ENCODE measurements around the gene BCAS3.
A peak's percentile ranks its signal among the peaks of the same experiment; 100 is the strongest.

Gene BCAS3

DNA sequence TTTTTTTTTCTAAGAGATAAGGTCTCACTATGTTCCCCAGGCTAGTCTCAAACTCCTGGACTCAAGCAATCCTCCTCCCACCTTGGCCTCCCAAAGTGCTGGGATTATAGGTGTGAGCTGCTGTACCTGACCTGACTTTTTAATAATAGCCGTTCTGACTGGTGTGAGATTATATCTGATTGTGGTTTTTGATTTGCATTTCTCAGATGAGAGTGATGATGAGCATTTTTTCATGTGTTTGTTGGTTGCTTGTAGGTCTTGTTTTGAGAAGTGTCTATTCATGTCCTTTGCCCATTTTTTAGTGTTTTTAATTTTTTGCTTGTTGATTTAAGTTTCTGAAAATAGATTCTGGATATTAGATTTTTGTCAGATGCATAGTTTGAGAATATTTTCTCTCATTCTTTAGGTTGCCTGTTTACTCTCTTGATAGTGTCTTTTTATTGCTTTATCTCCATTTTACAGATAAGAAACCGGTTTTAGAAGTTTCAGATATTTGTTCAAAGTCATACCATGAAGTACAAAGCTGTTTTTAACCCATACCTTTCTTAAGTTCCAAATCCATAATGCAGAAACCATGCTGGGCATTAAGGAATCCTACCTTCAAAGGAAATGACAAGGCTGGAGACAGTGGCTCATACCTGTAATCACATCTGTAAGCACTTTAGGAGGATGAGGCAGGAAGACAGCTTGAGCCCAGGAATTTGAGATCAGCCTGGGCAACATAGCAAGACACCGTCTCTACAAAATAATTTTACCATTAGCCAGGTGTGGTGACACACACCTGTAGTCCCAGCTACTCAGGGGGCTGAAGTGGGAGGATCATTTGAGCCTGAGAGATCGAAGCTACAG is 553.5 kb downstream of the BCAS3 start:
- Histone ChIP-seq H4K8ac (ENCODE audit: low read depth, low read length) (no peak overlapping the region), H3K23ac (ENCODE audit: low read length) (no peak overlapping the region), H3K79me1 (ENCODE audit: low read length) (no peaks in the 10 kb centered on the region), H2BK120ac (ENCODE audit: low read depth, low read length) (no peak overlapping the region), H3K9ac (ENCODE audit: low read length) (no peak overlapping the region), H3K27ac (ENCODE audit: low read depth, low read length) (no peak overlapping the region), H2BK5ac (ENCODE audit: low read length) (no peak overlapping the region), H2AK5ac (ENCODE audit: low read length) (no peak overlapping the region), H3K4me3 (ENCODE audit: low read length) (no peak overlapping the region), H2BK15ac (replicated peaks; ENCODE audit: low read depth) (no peak overlapping the region), H4K5ac (ENCODE audit: low read length) (no peak overlapping the region), H3K4me2 (ENCODE audit: low read length) (no peak overlapping the region), H3K4ac (ENCODE audit: low read depth, low read length) (no peak overlapping the region), H3K36me3 (ENCODE audit: control insufficient read depth, insufficient read depth, low read length) (no peaks in the 10 kb centered on the region), H3K4me1 (ENCODE audit: control insufficient read depth, low read depth, low read length) (peaks cover 12% of the 10 kb centered on the region), H3K27me3 (ENCODE audit: insufficient read depth, low read length, poor library complexity) (no peaks in the 10 kb centered on the region), H3K18ac (ENCODE audit: low read length) (no peak overlapping the region), H3K79me2 (ENCODE audit: control insufficient read depth, insufficient read depth, low read length) (no peaks in the 10 kb centered on the region), H3K56ac (ENCODE audit: low read length) (no peak overlapping the region)
- no peak for DNase-seq
- no CpG with 5 or more reads among the region's 4 CpGs for WGBS (ENCODE audit: extremely low coverage, insufficient coverage, low lambda C conversion rate)

DNA sequence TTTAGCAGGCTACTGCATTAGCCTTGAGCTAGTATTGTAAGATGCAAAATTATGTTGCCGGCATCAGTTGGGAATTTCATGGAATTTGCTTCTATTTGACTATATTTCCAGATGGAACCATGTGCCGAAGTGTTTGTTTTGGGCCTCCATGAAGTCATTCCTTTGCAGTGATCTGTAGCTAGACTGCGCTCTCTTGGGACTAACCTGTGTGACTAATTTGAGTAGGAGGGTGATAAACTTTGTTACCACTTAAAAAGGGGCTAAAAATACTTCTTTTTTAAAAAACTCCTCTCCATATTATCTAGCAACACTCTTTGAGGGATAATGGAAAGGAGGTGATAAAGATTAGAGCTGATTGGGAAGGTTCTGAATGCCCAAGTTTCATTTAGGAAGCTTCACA is 555.2 kb downstream of the BCAS3 start:
- no peaks in the 10 kb centered on the region for H3K36me3 ChIP-seq (ENCODE audit: control insufficient read depth, insufficient read depth, low read length)
- no peak overlapping the region for H3K56ac ChIP-seq (ENCODE audit: low read length)
- H3K23ac ChIP-seq (ENCODE audit: low read length), result no peak overlapping the region
- peaks cover 12% of the 10 kb centered on the region for H3K4me1 ChIP-seq (ENCODE audit: control insufficient read depth, low read depth, low read length)
- no peak overlapping the region for H3K4me2 ChIP-seq (ENCODE audit: low read length)
- no peak overlapping the region for H2AK5ac ChIP-seq (ENCODE audit: low read length)
- H3K27me3 ChIP-seq (ENCODE audit: insufficient read depth, low read length, poor library complexity), result no peaks in the 10 kb centered on the region
- H3K4me3 ChIP-seq (ENCODE audit: low read length), result no peak overlapping the region
- no peak overlapping the region for H4K5ac ChIP-seq (ENCODE audit: low read length)
- no peak overlapping the region for H2BK5ac ChIP-seq (ENCODE audit: low read length)
- H3K18ac ChIP-seq (ENCODE audit: low read length), result no peak overlapping the region
- H3K79me2 ChIP-seq (ENCODE audit: control insufficient read depth, insufficient read depth, low read length), result no peaks in the 10 kb centered on the region
- H3K4ac ChIP-seq (ENCODE audit: low read depth, low read length), result no peak overlapping the region
- no peak overlapping the region for H2BK15ac ChIP-seq (replicated peaks; ENCODE audit: low read depth)
- H3K9ac ChIP-seq (ENCODE audit: low read length), result no peak overlapping the region
- no peak overlapping the region for H3K27ac ChIP-seq (ENCODE audit: low read depth, low read length)
- H3K79me1 ChIP-seq (ENCODE audit: low read length), result no peaks in the 10 kb centered on the region
- no CpG with 5 or more reads among the region's 3 CpGs for WGBS (ENCODE audit: extremely low coverage, insufficient coverage, low lambda C conversion rate)
- peak; percentile 65 for DNase-seq
- no peak overlapping the region for H2BK120ac ChIP-seq (ENCODE audit: low read depth, low read length)
- no peak overlapping the region for H4K8ac ChIP-seq (ENCODE audit: low read depth, low read length)

DNA sequence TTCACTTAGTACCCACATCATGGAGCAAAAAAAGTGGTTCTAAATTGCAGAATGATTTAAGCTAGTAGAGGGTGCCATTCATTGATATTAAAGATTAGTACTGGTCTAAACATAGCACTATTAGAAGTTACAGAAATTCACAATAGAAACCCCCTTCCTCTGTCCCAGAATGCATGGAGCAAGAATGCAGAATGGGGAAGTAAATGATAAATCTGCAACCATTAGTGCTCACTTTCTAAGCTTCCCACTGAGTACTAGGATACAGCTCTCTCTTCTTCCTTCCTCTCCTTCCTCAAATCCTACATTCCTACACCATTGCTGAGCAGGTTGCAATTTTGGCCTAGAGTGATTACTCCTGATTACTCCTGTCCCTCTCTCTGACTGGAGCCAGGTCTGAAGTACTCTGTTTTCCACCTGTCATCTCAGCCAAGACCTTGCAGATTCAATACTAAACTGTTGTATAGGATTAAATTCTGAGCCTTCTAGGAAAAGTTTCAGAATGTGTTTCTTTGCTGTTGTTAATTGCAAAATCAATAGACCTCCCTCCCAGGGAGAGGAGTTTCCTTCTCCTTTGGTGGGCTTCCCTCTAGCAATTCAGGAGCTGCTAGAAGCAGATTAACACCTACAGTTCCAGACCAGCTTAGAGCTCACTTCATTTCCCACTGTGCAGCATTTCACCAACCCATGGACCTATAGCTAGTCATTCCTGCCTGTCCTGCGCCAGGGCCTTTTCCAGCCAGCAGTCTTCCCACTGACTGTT is 556.5 kb downstream of the BCAS3 start:
- no peak overlapping the region for H3K4me3 ChIP-seq (ENCODE audit: low read length)
- H3K27me3 ChIP-seq (ENCODE audit: insufficient read depth, low read length, poor library complexity), result no peaks in the 10 kb centered on the region
- H2BK5ac ChIP-seq (ENCODE audit: low read length), result no peak overlapping the region
- no peak overlapping the region for H2AK5ac ChIP-seq (ENCODE audit: low read length)
- no peak overlapping the region for H2BK15ac ChIP-seq (replicated peaks; ENCODE audit: low read depth)
- H3K4me1 ChIP-seq (ENCODE audit: control insufficient read depth, low read depth, low read length), result peaks cover 12% of the 10 kb centered on the region
- no CpG with 5 or more reads among the region's 1 CpG for WGBS (ENCODE audit: extremely low coverage, insufficient coverage, low lambda C conversion rate)
- no peak overlapping the region for H4K5ac ChIP-seq (ENCODE audit: low read length)
- H3K36me3 ChIP-seq (ENCODE audit: control insufficient read depth, insufficient read depth, low read length), result no peaks in the 10 kb centered on the region
- H3K79me2 ChIP-seq (ENCODE audit: control insufficient read depth, insufficient read depth, low read length), result no peaks in the 10 kb centered on the region
- H3K4ac ChIP-seq (ENCODE audit: low read depth, low read length), result no peak overlapping the region
- no peak overlapping the region for H3K4me2 ChIP-seq (ENCODE audit: low read length)
- H4K8ac ChIP-seq (ENCODE audit: low read depth, low read length), result no peak overlapping the region
- H3K56ac ChIP-seq (ENCODE audit: low read length), result no peak overlapping the region
- peak; percentile 59 for DNase-seq
- no peak overlapping the region for H3K23ac ChIP-seq (ENCODE audit: low read length)
- H3K9ac ChIP-seq (ENCODE audit: low read length), result no peak overlapping the region
- no peak overlapping the region for H3K18ac ChIP-seq (ENCODE audit: low read length)
- H3K27ac ChIP-seq (ENCODE audit: low read depth, low read length), result no peak overlapping the region
- H2BK120ac ChIP-seq (ENCODE audit: low read depth, low read length), result no peak overlapping the region
- H3K79me1 ChIP-seq (ENCODE audit: low read length), result no peaks in the 10 kb centered on the region

DNA sequence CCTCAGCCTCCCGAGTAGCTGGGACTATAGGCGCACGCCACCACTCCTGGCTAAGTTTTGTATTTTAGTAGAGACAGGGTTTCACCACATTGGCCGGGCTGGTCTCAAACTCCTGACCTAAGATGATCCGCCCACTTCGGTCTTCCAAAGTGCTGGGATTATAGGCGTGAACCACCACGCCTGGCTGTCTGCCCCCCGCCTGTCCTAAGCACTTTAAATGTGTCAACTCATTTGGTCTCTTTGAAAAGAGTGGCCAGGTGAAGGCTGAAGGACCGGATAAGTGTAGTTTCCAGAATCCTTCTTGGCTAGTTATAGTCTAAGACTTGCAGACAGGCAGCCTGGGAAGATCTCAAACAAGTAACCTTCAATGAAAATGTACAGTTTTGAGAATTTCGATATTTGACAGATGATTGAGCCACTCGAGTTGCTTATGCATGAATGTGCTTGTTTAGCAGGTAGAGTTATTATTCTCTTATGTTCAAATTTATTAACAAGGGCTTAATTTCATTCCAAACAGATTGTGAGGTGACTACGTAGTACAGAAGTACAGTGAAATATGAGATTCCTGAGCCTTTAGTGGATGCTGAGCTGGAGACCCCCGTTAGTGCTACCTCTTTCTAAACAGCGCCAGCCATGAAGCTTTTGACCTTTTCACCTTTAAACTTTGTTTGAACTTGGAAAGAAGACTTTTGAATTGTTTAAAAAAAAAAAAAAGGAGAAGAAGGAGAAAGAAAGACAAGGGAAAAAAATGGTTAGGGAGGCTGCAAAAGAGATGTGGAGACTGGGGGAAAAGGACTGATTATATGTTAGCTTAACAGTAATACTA is 557.6 kb downstream of the BCAS3 start:
- H3K4me2 ChIP-seq (ENCODE audit: low read length), result no peak overlapping the region
- H2AK5ac ChIP-seq (ENCODE audit: low read length), result no peak overlapping the region
- H3K4me3 ChIP-seq (ENCODE audit: low read length), result no peak overlapping the region
- peaks cover 12% of the 10 kb centered on the region for H3K4me1 ChIP-seq (ENCODE audit: control insufficient read depth, low read depth, low read length)
- H3K18ac ChIP-seq (ENCODE audit: low read length), result no peak overlapping the region
- H3K27ac ChIP-seq (ENCODE audit: low read depth, low read length), result no peak overlapping the region
- no peak overlapping the region for H2BK120ac ChIP-seq (ENCODE audit: low read depth, low read length)
- no peak overlapping the region for H2BK15ac ChIP-seq (replicated peaks; ENCODE audit: low read depth)
- no peaks in the 10 kb centered on the region for H3K36me3 ChIP-seq (ENCODE audit: control insufficient read depth, insufficient read depth, low read length)
- H4K5ac ChIP-seq (ENCODE audit: low read length), result no peak overlapping the region
- no peak overlapping the region for H3K9ac ChIP-seq (ENCODE audit: low read length)
- H2BK5ac ChIP-seq (ENCODE audit: low read length), result no peak overlapping the region
- H4K8ac ChIP-seq (ENCODE audit: low read depth, low read length), result no peak overlapping the region
- H3K79me2 ChIP-seq (ENCODE audit: control insufficient read depth, insufficient read depth, low read length), result no peaks in the 10 kb centered on the region
- no peaks in the 10 kb centered on the region for H3K27me3 ChIP-seq (ENCODE audit: insufficient read depth, low read length, poor library complexity)
- WGBS (ENCODE audit: extremely low coverage, insufficient coverage, low lambda C conversion rate), result no CpG with 5 or more reads among the region's 15 CpGs
- H3K79me1 ChIP-seq (ENCODE audit: low read length), result no peaks in the 10 kb centered on the region
- no peak overlapping the region for H3K56ac ChIP-seq (ENCODE audit: low read length)
- no peak overlapping the region for H3K23ac ChIP-seq (ENCODE audit: low read length)
- DNase-seq, result peak; percentile 29
- H3K4ac ChIP-seq (ENCODE audit: low read depth, low read length), result no peak overlapping the region

DNA sequence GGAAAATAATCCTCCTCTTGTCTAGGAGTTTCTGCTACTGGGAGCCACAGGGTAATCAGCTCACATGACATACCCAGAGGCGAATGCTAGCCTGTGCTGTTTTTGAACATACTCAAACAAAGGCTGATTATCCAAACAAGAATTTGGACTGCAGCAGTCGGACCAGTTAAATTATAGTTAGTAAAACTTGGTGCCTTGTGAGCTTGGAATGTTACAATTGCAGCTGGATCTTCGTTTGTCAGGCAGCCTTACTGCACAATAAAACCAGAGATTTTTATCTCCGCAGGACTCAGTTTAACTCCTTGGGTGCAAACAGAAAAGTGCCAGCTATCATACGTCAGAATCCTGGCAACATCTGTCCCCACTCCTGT is 558.2 kb downstream of the BCAS3 start:
- Histone ChIP-seq H2BK15ac (replicated peaks; ENCODE audit: low read depth) (no peak overlapping the region), H2BK120ac (ENCODE audit: low read depth, low read length) (no peak overlapping the region), H3K4ac (ENCODE audit: low read depth, low read length) (no peak overlapping the region), H4K8ac (ENCODE audit: low read depth, low read length) (no peak overlapping the region), H2AK5ac (ENCODE audit: low read length) (no peak overlapping the region), H3K4me2 (ENCODE audit: low read length) (no peak overlapping the region), H3K36me3 (ENCODE audit: control insufficient read depth, insufficient read depth, low read length) (no peaks in the 10 kb centered on the region), H3K27ac (ENCODE audit: low read depth, low read length) (no peak overlapping the region), H3K18ac (ENCODE audit: low read length) (no peak overlapping the region), H3K56ac (ENCODE audit: low read length) (no peak overlapping the region), H3K79me1 (ENCODE audit: low read length) (no peaks in the 10 kb centered on the region), H3K9ac (ENCODE audit: low read length) (no peak overlapping the region), H3K4me3 (ENCODE audit: low read length) (no peak overlapping the region), H2BK5ac (ENCODE audit: low read length) (no peak overlapping the region), H3K79me2 (ENCODE audit: control insufficient read depth, insufficient read depth, low read length) (no peaks in the 10 kb centered on the region), H3K4me1 (ENCODE audit: control insufficient read depth, low read depth, low read length) (peaks cover 12% of the 10 kb centered on the region), H3K23ac (ENCODE audit: low read length) (no peak overlapping the region), H3K27me3 (ENCODE audit: insufficient read depth, low read length, poor library complexity) (no peaks in the 10 kb centered on the region), H4K5ac (ENCODE audit: low read length) (no peak overlapping the region)
- DNase-seq, result no peak
- no CpG with 5 or more reads among the region's 5 CpGs for WGBS (ENCODE audit: extremely low coverage, insufficient coverage, low lambda C conversion rate)

Measured in mesendoderm (in vitro differentiated cells).